WTC11 (cell line): ENCODE data around the gene ZFYVE1. TPM values are rescaled to one million over a fixed set of nuclear protein-coding genes. Genes with fewer than 3 reads are reported as not detected.

Experiments used
- ATAC-seq: fragments of 200-7000 bp; cut with Tn5 transposase; 2 replicates; pipeline ENCODE4 v1.10.0; 2021; ENCODE audit warnings: mild to moderate bottlenecking, moderate library complexity
- CTCF ChIA-PET: fragments of 300-600 bp; sonication (Branson Sonifier 250); formaldehyde crosslinking; loops from one replicate; lab custom pipeline; 2021; ENCODE audit warnings: antibody characterized with exemption; lab: Charles Lee
- POLR2A ChIA-PET: fragments of 350-600 bp; sonication (Branson Sonifier 250); formaldehyde crosslinking; loops from one replicate; lab custom pipeline; 2021; ENCODE audit warnings: antibody characterized with exemption; lab: Charles Lee
- DNase-seq: peaks from one replicate; pipeline ENCODE4 v3.0.0; 2021; ENCODE audit warnings: low spot score
- H3K27ac Mint-ChIP-seq: 2 replicates; pipeline ENCODE4 v1.8.0; 2021; ENCODE audit warnings: mixed read lengths
- H3K27me3 Mint-ChIP-seq: 2 replicates; pipeline ENCODE4 v1.8.0; 2021; ENCODE audit warnings: low read depth, mild to moderate bottlenecking, moderate library complexity, mixed read lengths
- H3K36me3 Mint-ChIP-seq: 2 replicates; pipeline ENCODE4 v1.8.0; 2021; ENCODE audit warnings: mixed read lengths
- H3K4me1 Mint-ChIP-seq: 2 replicates; pipeline ENCODE4 v1.8.0; 2022; ENCODE audit warnings: mixed read lengths
- H3K4me3 Mint-ChIP-seq: 2 replicates; pipeline ENCODE4 v1.8.0; 2021; ENCODE audit warnings: mild to moderate bottlenecking, moderate library complexity, mixed read lengths
- H3K9me3 Mint-ChIP-seq: 2 replicates; pipeline ENCODE4 v1.8.0; 2021; ENCODE audit warnings: mixed read lengths
- ATF1 ChIP-seq: sonication (generic); formaldehyde crosslinking; IDR thresholded peaks from 2 replicates; pipeline ENCODE4 v1.8.1; 2023; ENCODE audit warnings: mild to moderate bottlenecking, moderate library complexity, missing genetic modification reagents
- CREM ChIP-seq: sonication (generic); formaldehyde crosslinking; IDR thresholded peaks from 2 replicates; pipeline ENCODE4 v1.8.1; 2022; ENCODE audit warnings: mild to moderate bottlenecking, missing genetic modification reagents, moderate library complexity
- EMX1 ChIP-seq: fragments of 250-450 bp; sonication (Bioruptor Pico); IDR thresholded peaks from 2 replicates; pipeline ENCODE4 v1.8.0; 2021; ENCODE audit warnings: mild to moderate bottlenecking
- ETV6 ChIP-seq: sonication (generic); formaldehyde crosslinking; IDR thresholded peaks from 2 replicates; pipeline ENCODE4 v1.8.1; 2022; ENCODE audit warnings: mild to moderate bottlenecking, missing genetic modification reagents
- FOXK1 ChIP-seq: sonication (generic); formaldehyde crosslinking; IDR thresholded peaks from 2 replicates; pipeline ENCODE4 v1.8.0; 2022; ENCODE audit warnings: mild to moderate bottlenecking, moderate library complexity, missing genetic modification reagents
- FOXP1 ChIP-seq: sonication (generic); formaldehyde crosslinking; IDR thresholded peaks from 2 replicates; pipeline ENCODE4 v1.8.0; 2022; ENCODE audit warnings: missing genetic modification reagents, mild to moderate bottlenecking, moderate library complexity, borderline replicate concordance
- KAT7 ChIP-seq: sonication (generic); formaldehyde crosslinking; IDR thresholded peaks from 2 replicates; pipeline ENCODE4 v1.8.1; 2023; ENCODE audit warnings: missing genetic modification reagents, mild to moderate bottlenecking, borderline replicate concordance
- MYBL2 ChIP-seq: sonication (generic); formaldehyde crosslinking; IDR thresholded peaks from 2 replicates; pipeline ENCODE4 v1.8.1; 2023; ENCODE audit warnings: mild to moderate bottlenecking, moderate library complexity, missing genetic modification reagents
- NR3C1 ChIP-seq: sonication (generic); formaldehyde crosslinking; conservative IDR thresholded peaks from 2 replicates; pipeline ENCODE4 v1.8.1; 2023; ENCODE audit warnings: low read depth, mild to moderate bottlenecking, missing genetic modification reagents
- SMAD3 ChIP-seq: sonication (generic); formaldehyde crosslinking; IDR thresholded peaks from 2 replicates; pipeline ENCODE4 v1.8.0; 2022; ENCODE audit warnings: missing genetic modification reagents, mild to moderate bottlenecking, borderline replicate concordance
- SMAD4 ChIP-seq: sonication (generic); formaldehyde crosslinking; IDR thresholded peaks from 2 replicates; pipeline ENCODE4 v1.8.0; 2022; ENCODE audit warnings: mild to moderate bottlenecking, missing genetic modification reagents
- SP1 ChIP-seq: sonication (generic); formaldehyde crosslinking; conservative IDR thresholded peaks from 2 replicates; pipeline ENCODE4 v1.8.1; 2022; ENCODE audit warnings: missing genetic modification reagents
- TCF7 ChIP-seq: sonication (generic); formaldehyde crosslinking; IDR thresholded peaks from 2 replicates; pipeline ENCODE4 v1.8.0; 2022; ENCODE audit warnings: mild to moderate bottlenecking, low read depth, missing genetic modification reagents, moderate library complexity
- ZNF219 ChIP-seq: sonication (generic); formaldehyde crosslinking; IDR thresholded peaks from 2 replicates; pipeline ENCODE4 v1.8.0; 2023; ENCODE audit warnings: missing genetic modification reagents, mild to moderate bottlenecking, borderline replicate concordance
- ZNF416 ChIP-seq: fragments of 250-450 bp; sonication (Bioruptor Pico); IDR thresholded peaks from 2 replicates; pipeline ENCODE4 v1.9.0; 2021; ENCODE audit warnings: mild to moderate bottlenecking, inconsistent platforms
- ZNF423 ChIP-seq: fragments of 250-450 bp; sonication (Bioruptor Pico); IDR thresholded peaks from 2 replicates; pipeline ENCODE4 v2.1.2; 2022; ENCODE audit warnings: mild to moderate bottlenecking, moderate library complexity
- total RNA-seq: library from RNA; stranded (reverse); gene quantifications from 3 replicates; pipeline ENCODE4 v1.2.3, GENCODE V29; 2021
- TF ChIP-seq, protein P1 (sequence below): sonication (generic); formaldehyde crosslinking; IDR thresholded peaks from 2 replicates; pipeline ENCODE4 v1.8.1; 2023; ENCODE audit warnings: mild to moderate bottlenecking, moderate library complexity, missing genetic modification reagents
- TF ChIP-seq, protein P2 (sequence below): sonication (generic); formaldehyde crosslinking; IDR thresholded peaks from 2 replicates; pipeline ENCODE4 v1.8.1; 2023; ENCODE audit warnings: mild to moderate bottlenecking, missing genetic modification reagents, moderate library complexity
- TF ChIP-seq, protein P3 (sequence below): fragments of 250-450 bp; sonication (Bioruptor Pico); IDR thresholded peaks from 2 replicates; pipeline ENCODE4 v1.8.0; 2021; ENCODE audit warnings: mild to moderate bottlenecking
- TF ChIP-seq, protein P4 (sequence below): fragments of 250-450 bp; sonication (Bioruptor Pico); IDR thresholded peaks from 2 replicates; pipeline ENCODE4 v1.9.0; 2021; ENCODE audit warnings: mild to moderate bottlenecking
- TF ChIP-seq, protein P5 (sequence below): fragments of 250-450 bp; sonication (Bioruptor Pico); IDR thresholded peaks from 2 replicates; pipeline ENCODE4 v1.9.0; 2021; ENCODE audit warnings: mild to moderate bottlenecking
- TF ChIP-seq, protein P6 (sequence below): fragments of 250-450 bp; sonication (Bioruptor Pico); IDR thresholded peaks from 2 replicates; pipeline ENCODE4 v2.1.2; 2022; ENCODE audit warnings: mild to moderate bottlenecking, moderate library complexity

The ZFYVE1 gene
- total RNA-seq, 1 experiment from 2014 or later = 12.8 TPM

DNA sequence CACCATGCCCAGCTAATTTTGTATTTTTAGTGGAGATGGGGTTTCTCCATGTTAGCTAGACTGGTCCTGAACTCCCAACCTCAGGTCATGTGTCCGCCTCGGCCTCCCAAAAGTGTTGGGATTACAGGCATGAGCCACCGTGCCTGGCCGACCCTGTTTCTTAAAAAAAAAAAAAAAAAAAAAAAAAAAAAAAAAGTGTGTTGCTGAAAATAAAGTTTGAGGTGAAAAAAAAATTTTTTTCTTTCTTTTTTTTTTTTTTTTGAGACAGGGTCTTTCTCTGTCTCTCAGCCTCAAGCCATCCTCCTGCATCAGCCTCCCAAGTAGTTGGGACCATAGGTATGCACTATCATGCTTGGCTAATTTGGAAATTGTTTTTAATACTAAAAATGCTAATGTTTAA, 42.7 kb upstream of the ZFYVE1 start (continued):
- TF ChIP-seq, protein P1, sequence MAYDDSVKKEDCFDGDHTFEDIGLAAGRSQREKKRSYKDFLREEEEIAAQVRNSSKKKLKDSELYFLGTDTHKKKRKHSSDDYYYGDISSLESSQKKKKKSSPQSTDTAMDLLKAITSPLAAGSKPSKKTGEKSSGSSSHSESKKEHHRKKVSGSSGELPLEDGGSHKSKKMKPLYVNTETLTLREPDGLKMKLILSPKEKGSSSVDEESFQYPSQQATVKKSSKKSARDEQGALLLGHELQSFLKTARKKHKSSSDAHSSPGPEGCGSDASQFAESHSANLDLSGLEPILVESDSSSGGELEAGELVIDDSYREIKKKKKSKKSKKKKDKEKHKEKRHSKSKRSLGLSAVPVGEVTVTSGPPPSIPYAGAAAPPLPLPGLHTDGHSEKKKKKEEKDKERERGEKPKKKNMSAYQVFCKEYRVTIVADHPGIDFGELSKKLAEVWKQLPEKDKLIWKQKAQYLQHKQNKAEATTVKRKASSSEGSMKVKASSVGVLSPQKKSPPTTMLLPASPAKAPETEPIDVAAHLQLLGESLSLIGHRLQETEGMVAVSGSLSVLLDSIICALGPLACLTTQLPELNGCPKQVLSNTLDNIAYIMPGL (CRISPR knock-in tag) = no peak
- TF ChIP-seq, protein P2, sequence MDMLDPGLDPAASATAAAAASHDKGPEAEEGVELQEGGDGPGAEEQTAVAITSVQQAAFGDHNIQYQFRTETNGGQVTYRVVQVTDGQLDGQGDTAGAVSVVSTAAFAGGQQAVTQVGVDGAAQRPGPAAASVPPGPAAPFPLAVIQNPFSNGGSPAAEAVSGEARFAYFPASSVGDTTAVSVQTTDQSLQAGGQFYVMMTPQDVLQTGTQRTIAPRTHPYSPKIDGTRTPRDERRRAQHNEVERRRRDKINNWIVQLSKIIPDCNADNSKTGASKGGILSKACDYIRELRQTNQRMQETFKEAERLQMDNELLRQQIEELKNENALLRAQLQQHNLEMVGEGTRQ (CRISPR knock-in tag) = no peak

DNA sequence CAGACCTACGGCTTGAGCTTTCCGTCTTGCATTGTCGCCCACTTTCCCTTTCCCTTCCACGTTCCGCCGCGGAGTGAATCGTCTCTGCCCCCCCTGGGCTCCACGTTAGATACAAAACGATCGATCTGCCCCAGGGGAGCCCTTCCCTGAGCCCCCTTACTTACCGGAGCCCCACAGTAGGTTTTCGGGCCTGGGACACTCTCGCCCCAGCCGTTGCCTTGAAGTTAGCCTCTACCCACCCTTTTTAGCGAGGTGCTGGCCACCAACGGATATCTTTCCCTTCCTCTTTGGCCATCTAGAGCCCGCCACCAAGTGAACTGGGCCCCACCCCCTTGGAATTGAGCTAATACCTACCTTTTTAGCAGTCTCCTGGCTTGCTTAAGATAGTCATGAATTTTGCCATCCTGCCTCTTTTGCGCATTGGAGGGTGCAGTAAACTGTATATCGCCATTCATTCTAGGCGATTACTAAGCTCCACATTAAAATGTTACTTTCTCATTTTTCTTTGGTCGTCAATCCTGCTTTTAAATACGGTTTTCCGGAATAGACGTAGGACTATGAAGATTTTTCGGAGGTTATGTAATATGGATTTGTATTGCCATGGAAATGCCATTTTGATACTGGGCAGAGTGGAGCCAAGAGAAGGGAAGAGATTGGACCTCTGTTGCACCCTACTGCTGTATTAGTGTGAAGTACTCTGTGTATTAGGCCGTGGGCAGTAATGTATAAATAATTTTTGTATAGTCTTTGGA, 32.2 kb upstream of the ZFYVE1 start:
- Mint-ChIP-seq H3K27me3 (no peaks in the 10 kb centered on the region), H3K27ac (no peak overlapping the region), H3K9me3 (no peaks in the 10 kb centered on the region), H3K36me3 (peaks cover 34% of the 10 kb centered on the region), H3K4me1 (peaks cover 54% of the 10 kb centered on the region), H3K4me3 (no peak overlapping the region)
- DNase-seq (peak; percentile 18), ATAC-seq (0 out of 2 replicates have a peak, but pooled peaks have one; percentile 1)
- POLR2A ChIA-PET = interaction anchor here (0.5 to 1.7 kb wide), 9 partner anchors 8 to 133 kb away, joined by 3 to 17 read pairs (median 3); partner anchors contain the start of genes DCAF4, PSEN1 and ZFYVE1
- TF ChIP-seq KAT7 (CRISPR knock-in tag) (peak; percentile 78; the same call in 1 of the 2 replicates), ZNF416 (0 out of 2 replicates have a peak, but pooled peaks have one; percentile 36), EMX1 (CRISPR knock-in tag) (0 out of 2 replicates have a peak, but pooled peaks have one; percentile 47), ZNF423 (CRISPR knock-in tag) (no peak), SMAD3 (no peak)
- CTCF ChIA-PET = interaction anchor here (1.0 to 1.5 kb wide), 3 partner anchors 32 to 110 kb away, joined by 3 to 5 read pairs (median 4); partner anchors contain the start of gene ZFYVE1

DNA sequence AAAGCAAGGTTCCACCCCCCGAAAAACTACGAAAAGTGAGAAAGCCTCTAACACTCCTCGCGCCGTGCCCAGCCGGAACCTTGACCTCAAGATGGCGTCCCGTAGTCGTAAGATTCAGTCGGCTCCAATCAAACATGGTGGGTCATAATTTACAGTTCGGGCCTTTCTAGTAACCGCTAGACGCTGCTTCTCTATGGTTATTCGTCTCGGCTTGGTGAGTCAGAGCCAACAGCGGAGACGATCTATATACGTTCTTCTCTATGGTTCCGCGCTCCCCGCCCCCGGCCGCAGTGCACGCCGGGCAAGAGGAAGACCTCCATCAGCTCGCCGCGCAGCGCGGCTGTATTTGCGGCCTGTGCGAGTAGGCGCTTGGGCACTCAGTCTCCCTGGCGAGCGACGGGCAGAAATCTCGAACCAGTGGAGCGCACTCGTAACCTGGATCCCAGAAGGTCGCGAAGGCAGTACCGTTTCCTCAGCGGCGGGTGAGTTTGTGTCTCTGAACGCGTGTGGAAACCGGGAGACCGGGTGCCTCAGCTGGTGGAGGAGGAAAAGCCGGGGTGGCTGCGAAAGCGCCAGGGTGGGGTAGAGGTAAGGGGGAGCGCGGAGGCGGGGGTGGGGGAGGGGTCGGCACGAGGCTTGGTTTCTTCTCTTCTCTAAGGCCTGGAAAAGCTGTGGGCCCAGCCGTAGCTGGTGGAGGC, 31.5 kb upstream of the ZFYVE1 start, which contains the start of gene RBM25:
TSS of gene RBM25 (plus strand) at position 311 of the 698 bp plus-strand sequence. CDS start 13,108 bp downstream, outside the sequence.
- Mint-ChIP-seq H3K27ac (no peak within 1 kb of the TSS), H3K27me3 (no peaks in the 10 kb centered on the region), H3K36me3 (peaks cover 28% of the 10 kb centered on the region), H3K9me3 (no peaks in the 10 kb centered on the region), H3K4me1 (peaks cover 49% of the 10 kb centered on the region), H3K4me3 (no peak within 1 kb of the TSS)
- ChIA-PET CTCF (interaction anchor here (0.6 to 1.5 kb wide), 4 partner anchors 32 to 449 kb away, joined by 3 to 5 read pairs (median 4); partner anchors contain the start of gene ZFYVE1), POLR2A (interaction anchor here (0.5 to 1.7 kb wide), 8 partner anchors 9 to 132 kb away, joined by 3 to 17 read pairs (median 3); partner anchors contain the start of genes DCAF4, PSEN1 and ZFYVE1)
- ATAC-seq (peak; percentile 95), DNase-seq (peak; percentile 96)
- TF ChIP-seq CREM (no peak), MYBL2 (CRISPR knock-in tag) (peak; percentile 83; the same call in 1 of the 2 replicates), ZNF423 (CRISPR knock-in tag) (no peak), ETV6 (CRISPR knock-in tag) (peak; percentile 75; the same call in 1 of the 2 replicates), SMAD4 (CRISPR knock-in tag) (no peak), FOXK1 (CRISPR knock-in tag) (peak; percentile 83), NR3C1 (CRISPR knock-in tag) (no peak), KAT7 (CRISPR knock-in tag) (peak; percentile 49), FOXP1 (CRISPR knock-in tag) (no peak), SP1 (CRISPR knock-in tag) (peak; percentile 78), ZNF416 (peak; percentile 49; the same call in 1 of the 2 replicates), ATF1 (CRISPR knock-in tag) (no peak), ZNF219 (no peak), TCF7 (CRISPR knock-in tag) (no peak)
- TF ChIP-seq, protein P3, sequence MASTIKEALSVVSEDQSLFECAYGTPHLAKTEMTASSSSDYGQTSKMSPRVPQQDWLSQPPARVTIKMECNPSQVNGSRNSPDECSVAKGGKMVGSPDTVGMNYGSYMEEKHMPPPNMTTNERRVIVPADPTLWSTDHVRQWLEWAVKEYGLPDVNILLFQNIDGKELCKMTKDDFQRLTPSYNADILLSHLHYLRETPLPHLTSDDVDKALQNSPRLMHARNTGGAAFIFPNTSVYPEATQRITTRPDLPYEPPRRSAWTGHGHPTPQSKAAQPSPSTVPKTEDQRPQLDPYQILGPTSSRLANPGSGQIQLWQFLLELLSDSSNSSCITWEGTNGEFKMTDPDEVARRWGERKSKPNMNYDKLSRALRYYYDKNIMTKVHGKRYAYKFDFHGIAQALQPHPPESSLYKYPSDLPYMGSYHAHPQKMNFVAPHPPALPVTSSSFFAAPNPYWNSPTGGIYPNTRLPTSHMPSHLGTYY (CRISPR knock-in tag) = no peak
- TF ChIP-seq, protein P4, sequence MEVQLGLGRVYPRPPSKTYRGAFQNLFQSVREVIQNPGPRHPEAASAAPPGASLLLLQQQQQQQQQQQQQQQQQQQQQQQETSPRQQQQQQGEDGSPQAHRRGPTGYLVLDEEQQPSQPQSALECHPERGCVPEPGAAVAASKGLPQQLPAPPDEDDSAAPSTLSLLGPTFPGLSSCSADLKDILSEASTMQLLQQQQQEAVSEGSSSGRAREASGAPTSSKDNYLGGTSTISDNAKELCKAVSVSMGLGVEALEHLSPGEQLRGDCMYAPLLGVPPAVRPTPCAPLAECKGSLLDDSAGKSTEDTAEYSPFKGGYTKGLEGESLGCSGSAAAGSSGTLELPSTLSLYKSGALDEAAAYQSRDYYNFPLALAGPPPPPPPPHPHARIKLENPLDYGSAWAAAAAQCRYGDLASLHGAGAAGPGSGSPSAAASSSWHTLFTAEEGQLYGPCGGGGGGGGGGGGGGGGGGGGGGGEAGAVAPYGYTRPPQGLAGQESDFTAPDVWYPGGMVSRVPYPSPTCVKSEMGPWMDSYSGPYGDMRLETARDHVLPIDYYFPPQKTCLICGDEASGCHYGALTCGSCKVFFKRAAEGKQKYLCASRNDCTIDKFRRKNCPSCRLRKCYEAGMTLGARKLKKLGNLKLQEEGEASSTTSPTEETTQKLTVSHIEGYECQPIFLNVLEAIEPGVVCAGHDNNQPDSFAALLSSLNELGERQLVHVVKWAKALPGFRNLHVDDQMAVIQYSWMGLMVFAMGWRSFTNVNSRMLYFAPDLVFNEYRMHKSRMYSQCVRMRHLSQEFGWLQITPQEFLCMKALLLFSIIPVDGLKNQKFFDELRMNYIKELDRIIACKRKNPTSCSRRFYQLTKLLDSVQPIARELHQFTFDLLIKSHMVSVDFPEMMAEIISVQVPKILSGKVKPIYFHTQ (CRISPR knock-in tag) = no peak
- TF ChIP-seq, protein P5, sequence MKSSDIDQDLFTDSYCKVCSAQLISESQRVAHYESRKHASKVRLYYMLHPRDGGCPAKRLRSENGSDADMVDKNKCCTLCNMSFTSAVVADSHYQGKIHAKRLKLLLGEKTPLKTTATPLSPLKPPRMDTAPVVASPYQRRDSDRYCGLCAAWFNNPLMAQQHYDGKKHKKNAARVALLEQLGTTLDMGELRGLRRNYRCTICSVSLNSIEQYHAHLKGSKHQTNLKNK = no peak
- TF ChIP-seq, protein P6, sequence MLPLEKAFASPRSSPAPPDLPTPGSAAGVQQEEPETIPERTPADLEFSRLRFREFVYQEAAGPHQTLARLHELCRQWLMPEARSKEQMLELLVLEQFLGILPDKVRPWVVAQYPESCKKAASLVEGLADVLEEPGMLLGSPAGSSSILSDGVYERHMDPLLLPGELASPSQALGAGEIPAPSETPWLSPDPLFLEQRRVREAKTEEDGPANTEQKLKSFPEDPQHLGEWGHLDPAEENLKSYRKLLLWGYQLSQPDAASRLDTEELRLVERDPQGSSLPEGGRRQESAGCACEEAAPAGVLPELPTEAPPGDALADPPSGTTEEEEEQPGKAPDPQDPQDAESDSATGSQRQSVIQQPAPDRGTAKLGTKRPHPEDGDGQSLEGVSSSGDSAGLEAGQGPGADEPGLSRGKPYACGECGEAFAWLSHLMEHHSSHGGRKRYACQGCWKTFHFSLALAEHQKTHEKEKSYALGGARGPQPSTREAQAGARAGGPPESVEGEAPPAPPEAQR (CRISPR knock-in tag) = no peak
